Measurements from ENCODE around the gene RNLS.

DNA sequence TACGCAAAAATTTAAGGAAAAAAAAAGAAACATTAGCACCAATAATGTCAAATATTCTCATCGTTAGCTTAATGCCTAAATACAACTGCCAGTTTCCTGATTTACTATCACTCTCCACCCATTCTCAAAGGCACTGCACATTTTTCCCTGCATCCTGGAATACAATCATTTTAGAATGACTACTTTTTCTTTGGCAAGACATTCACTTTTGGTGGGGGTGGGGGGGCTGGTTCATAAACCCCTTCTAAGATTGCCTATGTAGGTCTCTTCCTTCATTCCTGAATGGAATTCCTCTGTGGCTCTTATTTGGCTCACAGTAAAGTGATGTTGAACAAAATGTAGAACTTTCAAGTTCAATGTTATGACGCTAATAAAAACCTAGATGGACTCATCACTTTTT, 74.3 kb downstream of the RNLS start:
- TF ChIP-seq, protein P1, sequence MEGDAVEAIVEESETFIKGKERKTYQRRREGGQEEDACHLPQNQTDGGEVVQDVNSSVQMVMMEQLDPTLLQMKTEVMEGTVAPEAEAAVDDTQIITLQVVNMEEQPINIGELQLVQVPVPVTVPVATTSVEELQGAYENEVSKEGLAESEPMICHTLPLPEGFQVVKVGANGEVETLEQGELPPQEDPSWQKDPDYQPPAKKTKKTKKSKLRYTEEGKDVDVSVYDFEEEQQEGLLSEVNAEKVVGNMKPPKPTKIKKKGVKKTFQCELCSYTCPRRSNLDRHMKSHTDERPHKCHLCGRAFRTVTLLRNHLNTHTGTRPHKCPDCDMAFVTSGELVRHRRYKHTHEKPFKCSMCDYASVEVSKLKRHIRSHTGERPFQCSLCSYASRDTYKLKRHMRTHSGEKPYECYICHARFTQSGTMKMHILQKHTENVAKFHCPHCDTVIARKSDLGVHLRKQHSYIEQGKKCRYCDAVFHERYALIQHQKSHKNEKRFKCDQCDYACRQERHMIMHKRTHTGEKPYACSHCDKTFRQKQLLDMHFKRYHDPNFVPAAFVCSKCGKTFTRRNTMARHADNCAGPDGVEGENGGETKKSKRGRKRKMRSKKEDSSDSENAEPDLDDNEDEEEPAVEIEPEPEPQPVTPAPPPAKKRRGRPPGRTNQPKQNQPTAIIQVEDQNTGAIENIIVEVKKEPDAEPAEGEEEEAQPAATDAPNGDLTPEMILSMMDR (conservative IDR thresholded peaks at IDR 0.05; ENCODE audit: low read depth, low read length) = no peak
- no peak for TF ChIP-seq EZH2 (IDR thresholded peaks at IDR 0.05; ENCODE audit: borderline replicate concordance, low read depth, low read length, poor library complexity, severe bottlenecking)

Measured in A673 (cell line).